HepG2 (cell line): ENCODE data around the gene SIX4. TPM values are rescaled to one million over a fixed set of nuclear protein-coding genes. Genes with fewer than 3 reads are reported as not detected.

Source experiments
- ATAC-seq: fragments of 200-7000 bp; cut with Tn5 transposase; 3 replicates; pipeline ENCODE4 v1.9.1; 2020; ENCODE audit warnings: mild to moderate bottlenecking, moderate library complexity
- BruUV-seq: library from RNA; stranded (reverse); fragments of 400-500 nt; replicated peaks from 2 replicates; lab custom pipeline; 2021; lab: Mats Ljungman, UMichigan
- CTCF ChIA-PET: fragments of 300-600 bp; formaldehyde crosslinking; extraction: SDS; loops from one replicate; lab custom pipeline; 2021; ENCODE audit warnings: low total read pairs, inconsistent platforms, low intra/inter-chr PET ratio; lab: Yijun Ruan, JAX
- POLR2A ChIA-PET: fragments of 350-600 bp; sonication (Branson Sonifier 250); formaldehyde crosslinking; loops from one replicate; lab custom pipeline; 2020; ENCODE audit warnings: antibody characterized with exemption, inconsistent platforms; lab: Yijun Ruan, JAX
- DNase-seq: peaks from one replicate; pipeline ENCODE4 v3.0.0-alpha.2; 2015; ENCODE audit warnings: low spot score
- FAIRE-seq: peaks from 3 replicates; lab custom pipeline; 2011; peaks lifted over from hg19 to GRCh38; lab: Jason Lieb, UNC
- H2AFZ ChIP-seq: one replicate; pipeline ENCODE4 v1.6.1; 2011; ENCODE audit warnings: low read length, inconsistent platforms
- H3K27ac ChIP-seq: fragments of 300-600 bp; 3 replicates; pipeline ENCODE4 v1.8.0; 2011; ENCODE audit warnings: mixed run types, mild to moderate bottlenecking, mixed read lengths, low read length, inconsistent platforms; ENCODE audit not compliant: insufficient read depth; ENCODE audit errors: extremely low read length
- H3K27me3 ChIP-seq, 2 experiments: fragments of 200-600 bp in 1 of 2; 2 replicates in 1 of 2; 3 replicates in 1 of 2; pipeline versions ENCODE4 v1.6.0 to v1.8.0; 2011; ENCODE audit warnings: low read length in 2 of 2, mild to moderate bottlenecking in 2 of 2, moderate library complexity in 2 of 2, inconsistent platforms in 1 of 2; ENCODE audit not compliant: insufficient read depth in 2 of 2, control insufficient read depth in 1 of 2
- H3K36me3 ChIP-seq, 2 experiments: fragments of 200-600 bp in 1 of 2; replicated peaks in 1 of 2; 2 replicates in 1 of 2; 3 replicates in 1 of 2; pipeline versions ENCODE4 v1.5.1 to v1.8.0; 2011; ENCODE audit warnings: low read length in 2 of 2, inconsistent platforms in 1 of 2; ENCODE audit not compliant: insufficient read depth in 2 of 2, control insufficient read depth in 1 of 2
- H3K4me1 ChIP-seq: 2 replicates; pipeline ENCODE4 v1.5.1; 2012; ENCODE audit warnings: low read length, inconsistent platforms; ENCODE audit not compliant: insufficient read depth
- H3K4me2 ChIP-seq: 2 replicates; pipeline ENCODE4 v1.6.0; 2011; ENCODE audit warnings: low read depth, low read length, inconsistent platforms
- H3K4me3 ChIP-seq, 3 experiments: fragments of 200-600 bp in 1 of 3; sonication (generic), shearing (Covaris generic) in 1 of 3; replicated peaks in 1 of 3; 2 replicates each; pipeline ENCODE4 v1.5.1; 2011 to 2016; ENCODE audit warnings: low read length in 3 of 3, inconsistent platforms in 2 of 3, low read depth in 2 of 3, mild to moderate bottlenecking in 2 of 3, control low read depth in 1 of 3, mixed read lengths in 1 of 3; ENCODE audit not compliant: insufficient read depth in 1 of 3
- H3K79me2 ChIP-seq: one replicate; pipeline ENCODE4 v1.6.1; 2011; ENCODE audit warnings: low read length, inconsistent platforms; ENCODE audit not compliant: insufficient read depth
- H3K9ac ChIP-seq: 2 replicates; pipeline ENCODE4 v1.6.0; 2011; ENCODE audit warnings: mild to moderate bottlenecking, low read depth, low read length, inconsistent platforms; ENCODE audit not compliant: insufficient read depth
- H3K9me3 ChIP-seq: 2 replicates; pipeline ENCODE4 v1.5.1; 2012; ENCODE audit warnings: mild to moderate bottlenecking, low read length
- H4K20me1 ChIP-seq: 2 replicates; pipeline ENCODE4 v1.6.0; 2011; ENCODE audit warnings: inconsistent platforms, mild to moderate bottlenecking, low read length, moderate library complexity; ENCODE audit not compliant: insufficient read depth
- FOXO1 ChIP-seq: sonication (generic); formaldehyde crosslinking; IDR thresholded peaks from 2 replicates; pipeline ENCODE4 v1.4.0; 2020; ENCODE audit warnings: missing genetic modification reagents
- HCFC1 ChIP-seq: fragments of 150-350 bp; IDR thresholded peaks from 2 replicates; pipeline ENCODE4 v1.6.1; 2014; ENCODE audit warnings: low read depth, low read length
- KLF16 ChIP-seq, 2 experiments: sonication (generic) in 1 of 2; formaldehyde crosslinking in 1 of 2; IDR thresholded peaks; 2 replicates each; pipeline versions ENCODE4 v1.6.1 to v1.8.0; 2016 to 2023; ENCODE audit warnings: missing genetic modification reagents in 2 of 2, missing compliant biosample characterization in 1 of 2
- MZF1 ChIP-seq: sonication (generic); formaldehyde crosslinking; IDR thresholded peaks from 2 replicates; pipeline ENCODE4 v1.8.1; 2023; ENCODE audit warnings: mild to moderate bottlenecking, missing genetic modification reagents, borderline replicate concordance
- NFIB ChIP-seq: sonication (generic); formaldehyde crosslinking; IDR thresholded peaks from 2 replicates; pipeline ENCODE4 v1.9.0; 2021; ENCODE audit warnings: missing genetic modification reagents, mild to moderate bottlenecking, borderline replicate concordance
- RFXAP ChIP-seq: sonication (generic); formaldehyde crosslinking; IDR thresholded peaks from 2 replicates; pipeline ENCODE4 v1.4.0; 2020; ENCODE audit warnings: missing genetic modification reagents, borderline replicate concordance
- SETDB1 ChIP-seq: sonication (generic); formaldehyde crosslinking; IDR thresholded peaks from 2 replicates; pipeline ENCODE4 v1.5.1; 2020; ENCODE audit warnings: missing genetic modification reagents, mild to moderate bottlenecking, borderline replicate concordance
- TBX2 ChIP-seq: sonication (generic); formaldehyde crosslinking; IDR thresholded peaks from 2 replicates; pipeline ENCODE4 v1.5.0; 2020; ENCODE audit warnings: missing genetic modification reagents, mild to moderate bottlenecking, borderline replicate concordance
- ZNF121 ChIP-seq: sonication (generic); formaldehyde crosslinking; IDR thresholded peaks from 2 replicates; pipeline ENCODE4 v1.5.0; 2020; ENCODE audit warnings: mild to moderate bottlenecking, missing genetic modification reagents
- ZNF430 ChIP-seq: sonication (generic); formaldehyde crosslinking; IDR thresholded peaks from 2 replicates; pipeline ENCODE4 v1.9.0; 2021; ENCODE audit warnings: mild to moderate bottlenecking, missing genetic modification reagents
- ZNF441 ChIP-seq: sonication (generic); formaldehyde crosslinking; IDR thresholded peaks from 2 replicates; pipeline ENCODE4 v1.7.0; 2021; ENCODE audit warnings: missing genetic modification reagents, borderline replicate concordance
- ZNF589 ChIP-seq: sonication (generic); formaldehyde crosslinking; conservative IDR thresholded peaks from 2 replicates; pipeline ENCODE4 v1.8.0; 2022; ENCODE audit warnings: mild to moderate bottlenecking, moderate library complexity, missing genetic modification reagents
- ZNF720 ChIP-seq: sonication (generic); formaldehyde crosslinking; IDR thresholded peaks from 2 replicates; pipeline ENCODE4 v1.4.0; 2020; ENCODE audit warnings: missing genetic modification reagents
- WGBS: methylation state at CpG from one replicate; pipeline ENCODE4 v1.1.6; 2017; ENCODE audit warnings: low lambda C conversion rate; 5-methylcytosine and 5-hydroxymethylcytosine counted together
- in situ Hi-C: cut with HindIII; loops from 2 replicates; pipeline ENCODE4 v1.10.0; 2017; ENCODE audit warnings: low pct_unique_long_range_greater_than_20kb; ENCODE audit not compliant: extremely low pct_ligation_motif_present
- intact Hi-C: fragments of 100-400 bp; cut with micrococcal nuclease; formaldehyde crosslinking; loops from one replicate; pipeline ENCODE4 v1.10.0; 2022; ENCODE audit not compliant: unreplicated experiment
- polyA plus RNA-seq, 8 experiments: library from polyadenylated mRNA; depleted of rRNA in 3 of 8; stranded (reverse) in 7 of 8; unstranded in 1 of 8; fragments of >200 nt; fragmentation: Illumina TruSeq in 4 of 8; extraction: Trizol in 4 of 8; gene quantifications; 2 replicates each; pipeline versions ENCODE4 v1.2.1 to v1.2.3, GENCODE V29; 2011 to 2016; ENCODE audit warnings: low read depth in 4 of 8, missing spikeins in 1 of 8, mixed read lengths in 1 of 8; ENCODE audit not compliant: insufficient read depth in 1 of 8
- total RNA-seq, 5 experiments: library from RNA; depleted of rRNA; stranded (reverse); fragments of >200 nt; fragmentation: Illumina TruSeq; extraction: Trizol; gene quantifications; 2 replicates each; pipeline ENCODE4 v1.2.3, GENCODE V29; 2016; ENCODE audit warnings: low read depth in 1 of 5
- TF ChIP-seq, protein P1 (sequence below): IDR thresholded peaks from 2 replicates; pipeline ENCODE4 v1.6.1; 2016; ENCODE audit warnings: missing biosample characterization, missing genetic modification reagents, low read depth

SIX4 gene
- total and polyA plus RNA-seq, 2 of the 13 experiments (the other 11 are each of a cell fraction or from before 2014, with no cell fraction given): 5.0 to 6.0 TPM

DNA sequence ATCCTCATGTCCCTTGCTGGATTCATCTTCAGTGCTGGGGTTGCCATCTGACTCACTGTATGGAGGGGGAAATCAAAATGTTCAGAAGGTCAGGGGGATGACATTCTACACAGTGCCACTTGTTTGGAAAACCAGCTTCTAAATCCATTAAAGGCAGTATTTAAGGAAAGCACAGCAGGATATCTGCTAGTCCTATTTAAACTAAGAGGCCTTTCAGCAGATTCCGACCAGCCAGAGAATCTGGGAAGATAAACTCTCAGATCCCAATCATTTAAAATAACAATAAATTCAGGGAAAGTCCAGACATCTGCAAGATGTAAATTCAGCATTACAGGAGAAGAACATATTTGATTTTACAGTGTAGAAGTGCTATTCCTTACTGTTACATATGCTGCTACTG is 3.8 kb downstream of the SIX4 start:
- Histone ChIP-seq H3K9me3 (no peaks in the 10 kb centered on the region), H3K27ac (no peak overlapping the region), H3K4me3 (peak overlapping the region in 2 of 3 experiments; percentile 77 to 96; a peak in 3 of 6 replicates), H3K79me2 (peaks cover 14% of the 10 kb centered on the region), H2AFZ (no peak overlapping the region), H3K36me3 (peaks cover 2 to 13% of the 10 kb centered on the region in 2 experiments; a peak in 2 of 5 replicates), H4K20me1 (peaks cover 9% of the 10 kb centered on the region), H3K4me2 (peak overlapping the region; percentile 90), H3K27me3 (no peaks in the 10 kb centered on the region), H3K4me1 (peaks cover 35% of the 10 kb centered on the region), H3K9ac (0 out of 2 replicates have a peak overlapping the region, but pooled peaks have one; percentile 62)
- FAIRE-seq (no peak), ATAC-seq (no peak), DNase-seq (no peak)
- TSS peak; percentile 18 for BruUV-seq
- WGBS: 94% methylated on average over 1 of the region's 1 CpG
- POLR2A ChIA-PET: interaction anchor here (0.6 to 4.2 kb wide), 2 partner anchors 29 to 472 kb away, joined by 3 to 38 read pairs; no protein-coding TSS in a partner anchor
- in situ Hi-C loops (loop anchor here (5.0 kb wide), 1 partner anchor 63 kb away; no protein-coding TSS in a partner anchor), intact Hi-C loops (loop anchor here (2.0 to 10.0 kb wide), 3 partner anchors 304 to 532 kb away; no protein-coding TSS in a partner anchor)
- CTCF ChIA-PET: no interaction called here
- TF ChIP-seq, protein P1, sequence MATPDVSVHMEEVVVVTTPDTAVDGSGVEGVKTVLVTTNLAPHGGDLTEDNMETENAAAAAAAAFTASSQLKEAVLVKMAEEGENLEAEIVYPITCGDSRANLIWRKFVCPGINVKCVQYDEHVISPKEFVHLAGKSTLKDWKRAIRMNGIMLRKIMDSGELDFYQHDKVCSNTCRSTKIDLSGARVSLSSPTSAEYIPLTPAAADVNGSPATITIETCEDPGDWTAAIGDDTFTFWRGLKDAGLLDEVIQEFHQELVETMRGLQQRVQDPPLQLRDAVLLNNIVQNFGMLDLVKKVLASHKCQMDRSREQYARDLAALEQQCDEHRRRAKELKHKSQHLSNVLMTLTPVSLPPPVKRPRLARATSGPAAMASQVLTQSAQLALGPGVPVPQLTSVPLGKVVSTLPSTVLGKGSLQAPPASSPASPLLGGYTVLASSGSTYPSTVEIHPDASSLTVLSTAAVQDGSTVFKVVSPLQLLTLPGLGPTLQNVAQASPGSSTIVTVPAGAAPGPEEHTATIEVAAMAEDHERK (CRISPR knock-in tag): no peak
- TF ChIP-seq ZNF430 (CRISPR knock-in tag) (no peak), HCFC1 (no peak), NFIB (CRISPR knock-in tag) (no peak), ZNF441 (no peak), FOXO1 (CRISPR knock-in tag) (no peak), MZF1 (CRISPR knock-in tag) (no peak), KLF16 (CRISPR knock-in tag; IDR thresholded peaks at IDR 0.05) (no peak), RFXAP (CRISPR knock-in tag) (no peak), ZNF121 (CRISPR knock-in tag) (no peak), TBX2 (CRISPR knock-in tag) (no peak), ZNF720 (CRISPR knock-in tag) (no peak), ZNF589 (CRISPR knock-in tag) (no peak), SETDB1 (CRISPR knock-in tag) (no peak)
